GM19351 (cell line): ENCODE results near the gene HRK.
A peak's percentile ranks its signal among the peaks of the same experiment; 100 is the strongest.

Experiments
- ATAC-seq: cut with Tn5 transposase; IDR thresholded peaks from one replicate; pipeline ENCODE4 v1.9.1; 2021; ENCODE audit warnings: mild to moderate bottlenecking, moderate library complexity; ENCODE audit not compliant: unreplicated experiment

Gene HRK

DNA sequence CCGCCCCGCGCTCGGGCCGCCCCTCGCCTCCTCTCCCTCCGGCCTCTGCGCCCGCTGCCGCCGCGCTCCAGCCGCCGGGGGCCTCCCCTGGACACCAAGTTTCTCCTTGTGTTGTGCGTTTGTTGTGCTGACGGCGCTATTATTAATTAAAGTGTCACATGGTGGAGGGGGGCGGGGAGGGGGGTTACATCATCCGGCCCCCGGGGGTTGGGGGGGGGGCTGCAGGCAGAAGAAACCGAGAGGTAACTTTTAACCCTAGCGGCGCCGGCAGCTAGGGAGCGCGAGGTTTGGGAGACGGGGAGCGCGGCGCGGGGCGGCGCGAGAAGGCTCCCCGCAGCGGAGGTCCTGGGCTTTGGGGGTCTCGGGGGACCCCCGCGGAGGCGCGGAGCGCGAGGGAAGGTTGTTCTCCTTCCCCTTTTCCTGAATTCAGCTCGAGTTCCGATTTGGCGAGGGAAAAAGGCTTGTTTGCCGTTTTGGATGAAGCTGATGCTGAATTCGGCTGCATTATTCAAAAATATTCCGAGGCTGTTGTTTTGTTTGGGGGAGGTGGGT, at the start of gene HRK:
HRK (minus strand) TSS at position 117 of the 552 bp plus-strand sequence. CDS start 134 bp downstream, outside the sequence.
- ATAC-seq = peak; percentile 13

DNA sequence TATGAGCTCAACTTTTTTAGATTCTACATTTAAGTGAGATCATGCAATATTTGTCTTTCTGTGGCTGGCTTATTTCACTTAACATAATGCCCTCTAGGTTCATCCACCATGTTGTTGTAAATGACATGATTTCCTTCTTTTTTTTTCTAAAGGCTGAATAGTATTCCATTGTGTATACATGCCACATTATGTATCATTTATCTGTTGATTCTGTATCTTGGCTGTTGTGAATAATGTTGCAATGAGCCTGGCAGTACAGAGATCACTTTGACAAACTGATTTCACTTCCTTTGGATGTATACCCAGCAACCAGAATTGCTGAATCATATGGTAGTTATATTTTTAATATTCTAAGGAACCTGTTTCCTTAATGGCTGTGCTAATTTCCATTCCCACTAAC, 48.6 kb upstream of the HRK start:
- no peak for ATAC-seq

GRCh38 chr12:116928504-116928903, 47.3 kb upstream of the HRK start:
- ATAC-seq = no peak

GRCh38 chr12:116927244-116927940, 46.2 kb upstream of the HRK start:
- ATAC-seq = no peak

DNA sequence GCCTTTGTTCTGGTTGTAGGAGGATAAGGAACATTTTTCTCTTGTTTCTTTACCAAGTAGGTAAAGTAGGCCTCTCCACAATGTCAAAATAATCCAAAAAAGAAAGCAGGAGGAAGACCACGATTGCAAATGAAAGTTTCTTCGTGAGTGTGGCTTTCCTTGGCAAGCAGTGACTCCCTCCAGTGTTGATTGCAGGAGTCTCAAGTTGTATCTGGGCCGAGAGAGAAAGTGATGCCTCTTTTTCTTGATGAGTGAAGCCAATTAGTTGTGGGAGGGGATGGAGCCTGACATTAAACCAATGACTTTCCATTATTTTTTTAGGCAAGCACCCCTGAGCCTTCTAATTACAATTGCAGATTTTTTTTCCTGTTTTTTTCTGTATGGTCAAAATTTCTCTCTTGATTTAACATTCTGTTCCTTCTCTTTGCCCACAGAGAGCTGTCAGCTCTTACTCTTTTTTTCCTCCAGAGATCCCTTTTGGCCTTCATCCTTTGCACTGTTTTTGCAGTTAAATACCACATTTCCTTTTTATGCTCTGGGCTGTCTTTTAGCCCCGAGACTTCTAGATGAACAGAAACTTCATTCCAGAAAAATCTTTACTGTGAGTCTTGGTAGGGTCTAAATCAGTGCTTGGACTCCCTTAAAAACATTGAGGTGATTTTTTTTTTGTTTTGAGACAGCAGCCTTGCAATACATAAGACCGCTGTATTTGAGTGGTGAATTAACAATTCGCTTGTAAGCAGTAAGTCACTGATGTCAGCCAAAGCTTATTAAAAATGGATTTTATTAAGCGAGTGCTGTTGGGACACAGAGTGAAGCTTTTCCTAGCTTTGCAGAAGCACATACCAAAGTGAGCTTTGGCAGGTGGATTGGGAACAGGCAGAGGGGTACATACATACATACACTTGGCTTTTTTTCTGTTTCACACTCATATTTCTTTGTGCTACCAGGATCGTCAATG, 45.3 kb upstream of the HRK start:
- no peak for ATAC-seq

- ATAC-seq = peak; percentile 67
Observed at GRCh38 chr12:116924558-116925453, 43.6 kb upstream of the HRK start.

GRCh38 chr12:116922194-116922897, 41.1 kb upstream of the HRK start:
- peak; percentile 79 for ATAC-seq

- ATAC-seq = no peak
Observed at GRCh38 chr12:116920939-116921338, 39.7 kb upstream of the HRK start.

GRCh38 chr12:116919706-116920485, 38.7 kb upstream of the HRK start:
- ATAC-seq = no peak

DNA sequence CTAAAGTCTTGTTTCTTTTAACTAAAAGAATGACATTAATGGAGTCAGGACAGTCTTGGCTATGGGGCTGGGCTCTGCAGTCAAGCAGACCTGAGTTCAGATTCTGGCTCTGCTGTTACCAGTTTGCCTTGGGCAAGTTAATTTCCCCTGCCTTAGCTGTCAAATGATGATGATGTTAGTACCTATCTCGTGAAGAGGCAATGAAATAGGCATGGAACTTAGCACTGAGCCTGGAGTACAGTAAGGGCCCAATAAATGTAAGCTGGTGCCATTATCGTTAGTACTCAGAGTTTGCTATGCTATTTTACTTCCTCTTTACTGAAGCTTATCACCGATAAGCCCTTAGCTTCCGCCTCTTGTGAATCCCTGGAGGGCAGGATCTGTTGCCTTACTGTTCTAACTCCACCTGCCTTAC, 38.0 kb upstream of the HRK start:
- ATAC-seq = no peak

GRCh38 chr12:116918464-116918863, 37.2 kb upstream of the HRK start:
- no peak for ATAC-seq

- peak; percentile 98 for ATAC-seq
Observed at GRCh38 chr12:116916714-116917114, 35.5 kb upstream of the HRK start.

GRCh38 chr12:116916122-116916521, 34.9 kb upstream of the HRK start:
- ATAC-seq = no peak

- no peak for ATAC-seq
Observed at GRCh38 chr12:116915326-116915725, 34.1 kb upstream of the HRK start.

GRCh38 chr12:116910645-116911451, 29.6 kb upstream of the HRK start, which contains the start of gene FBXW8:
FBXW8 (plus strand) TSS chr12:116910950; CDS start chr12:116911038, 88 bp downstream.
- ATAC-seq = peak; percentile 92

- no peak for ATAC-seq
Observed at GRCh38 chr12:116910280-116910644, 29.0 kb upstream of the HRK start.

- no peak for ATAC-seq
Observed at GRCh38 chr12:116906285-116906684, 25.0 kb upstream of the HRK start.

GRCh38 chr12:116903818-116904217, 22.6 kb upstream of the HRK start:
- no peak for ATAC-seq
